ENCODE results near the gene PHF21A.

DNA sequence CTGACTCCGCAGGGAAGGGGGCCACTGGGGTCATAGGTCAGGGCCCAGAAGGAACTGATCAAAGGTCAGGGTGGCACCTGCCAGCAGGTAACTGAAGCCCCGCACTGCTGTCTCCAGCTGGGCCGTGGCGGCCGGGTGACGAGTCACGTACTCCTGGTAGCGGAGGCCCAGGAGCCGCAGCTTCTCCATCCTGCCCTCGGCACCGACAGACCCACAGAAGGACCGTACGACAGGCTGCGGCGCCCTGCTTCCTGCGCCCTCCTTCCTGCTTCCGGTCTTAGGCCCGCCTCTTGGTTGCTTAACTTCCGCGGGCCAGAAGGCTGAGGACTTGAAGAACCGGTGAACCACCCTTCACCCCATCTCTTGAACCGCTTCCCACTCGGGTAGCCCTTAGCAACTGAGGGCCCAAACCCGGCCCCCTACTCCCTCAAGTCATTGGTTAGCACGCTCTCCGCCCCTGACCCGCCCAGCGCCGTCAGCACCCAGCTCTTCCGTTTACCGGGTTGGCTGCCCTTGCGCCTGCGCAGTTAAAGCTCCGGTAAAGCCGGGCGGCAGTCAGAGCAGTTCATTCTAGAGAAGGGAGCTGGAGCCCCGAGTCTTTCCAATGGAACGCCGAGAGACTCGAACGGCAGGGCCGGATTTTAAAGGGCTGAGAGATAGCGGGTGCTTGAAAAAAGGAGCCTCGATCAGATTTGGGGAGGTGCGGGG lies 203.5 kb downstream of the PHF21A start, which contains the start of gene PEX16:
- TF ChIP-seq, protein P1, sequence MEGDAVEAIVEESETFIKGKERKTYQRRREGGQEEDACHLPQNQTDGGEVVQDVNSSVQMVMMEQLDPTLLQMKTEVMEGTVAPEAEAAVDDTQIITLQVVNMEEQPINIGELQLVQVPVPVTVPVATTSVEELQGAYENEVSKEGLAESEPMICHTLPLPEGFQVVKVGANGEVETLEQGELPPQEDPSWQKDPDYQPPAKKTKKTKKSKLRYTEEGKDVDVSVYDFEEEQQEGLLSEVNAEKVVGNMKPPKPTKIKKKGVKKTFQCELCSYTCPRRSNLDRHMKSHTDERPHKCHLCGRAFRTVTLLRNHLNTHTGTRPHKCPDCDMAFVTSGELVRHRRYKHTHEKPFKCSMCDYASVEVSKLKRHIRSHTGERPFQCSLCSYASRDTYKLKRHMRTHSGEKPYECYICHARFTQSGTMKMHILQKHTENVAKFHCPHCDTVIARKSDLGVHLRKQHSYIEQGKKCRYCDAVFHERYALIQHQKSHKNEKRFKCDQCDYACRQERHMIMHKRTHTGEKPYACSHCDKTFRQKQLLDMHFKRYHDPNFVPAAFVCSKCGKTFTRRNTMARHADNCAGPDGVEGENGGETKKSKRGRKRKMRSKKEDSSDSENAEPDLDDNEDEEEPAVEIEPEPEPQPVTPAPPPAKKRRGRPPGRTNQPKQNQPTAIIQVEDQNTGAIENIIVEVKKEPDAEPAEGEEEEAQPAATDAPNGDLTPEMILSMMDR (IDR thresholded peaks at IDR 0.05) = no peak
- TF ChIP-seq POLR2A (IDR thresholded peaks at IDR 0.05) = peak; percentile 66 to 72
